MM.1S (cell line): ENCODE data around the gene ALG9.

ENCODE experiments used
- DNase-seq: peaks from one replicate; pipeline ENCODE4 v3.0.0-alpha.2; 2015
- H2AFZ ChIP-seq: fragments of 300-600 bp; sonication (generic); 2 replicates; pipeline ENCODE4 v1.6.0; 2016; ENCODE audit warnings: antibody characterized with exemption, low read length
- H3F3A ChIP-seq: fragments of 300-600 bp; sonication (generic); 2 replicates; pipeline ENCODE4 v1.6.1; 2016; ENCODE audit warnings: mild to moderate bottlenecking, antibody characterized with exemption, low read length, moderate library complexity, mixed read lengths; ENCODE audit not compliant: insufficient read depth
- H3K27ac ChIP-seq: fragments of 300-600 bp; sonication (generic); 2 replicates; pipeline ENCODE4 v1.5.1; 2016; ENCODE audit warnings: mild to moderate bottlenecking, low read length
- H3K27me3 ChIP-seq: fragments of 300-600 bp; sonication (generic); replicated peaks from 2 replicates; pipeline ENCODE4 v1.6.0; 2016; ENCODE audit warnings: low read length; ENCODE audit not compliant: insufficient read depth
- H3K36me3 ChIP-seq: fragments of 300-600 bp; sonication (generic); replicated peaks from 2 replicates; pipeline ENCODE4 v1.6.1; 2016; ENCODE audit warnings: mild to moderate bottlenecking, low read length, mixed read lengths; ENCODE audit not compliant: insufficient read depth
- H3K4me1 ChIP-seq: fragments of 300-600 bp; sonication (generic); 2 replicates; pipeline ENCODE4 v1.6.1; 2016; ENCODE audit warnings: low read length, mixed read lengths
- H3K4me2 ChIP-seq: fragments of 300-600 bp; sonication (generic); 2 replicates; pipeline ENCODE4 v1.6.0; 2016; ENCODE audit warnings: low read depth, low read length
- H3K4me3 ChIP-seq: fragments of 300-600 bp; sonication (generic); 2 replicates; pipeline ENCODE4 v1.5.1; 2016; ENCODE audit warnings: low read length, mixed read lengths
- H3K79me2 ChIP-seq: fragments of 300-600 bp; sonication (generic); 2 replicates; pipeline ENCODE4 v1.6.1; 2016; ENCODE audit warnings: mixed run types, low read length, mixed read lengths
- H3K9ac ChIP-seq: fragments of 300-600 bp; sonication (generic); 2 replicates; pipeline ENCODE4 v1.6.1; 2016; ENCODE audit warnings: low read length, mixed read lengths
- H3K9me2 ChIP-seq: fragments of 300-600 bp; sonication (generic); replicated peaks from 2 replicates; pipeline ENCODE4 v1.6.1; 2016; ENCODE audit warnings: mild to moderate bottlenecking, low read length, mixed read lengths; ENCODE audit not compliant: insufficient read depth
- H3K9me3 ChIP-seq: fragments of 300-600 bp; sonication (generic); replicated peaks from 2 replicates; pipeline ENCODE4 v1.6.1; 2016; ENCODE audit warnings: mild to moderate bottlenecking, low read length, mixed read lengths; ENCODE audit not compliant: insufficient read depth
- H4K20me1 ChIP-seq: fragments of 300-600 bp; sonication (generic); 2 replicates; pipeline ENCODE4 v1.6.1; 2016; ENCODE audit warnings: mild to moderate bottlenecking, low read length, moderate library complexity, mixed read lengths; ENCODE audit not compliant: insufficient read depth
- EZH2 ChIP-seq: fragments of 300-600 bp; sonication (generic); optimal IDR thresholded peaks from 2 replicates; pipeline ENCODE3; 2017; ENCODE audit warnings: low read depth, mild to moderate bottlenecking, antibody characterized with exemption, low read length, mixed read lengths
- EZH2phosphoT487 ChIP-seq: fragments of 300-600 bp; sonication (generic); IDR thresholded peaks from 2 replicates; pipeline ENCODE4 v1.6.1; 2018; ENCODE audit warnings: antibody characterized with exemption, low read length
- TF ChIP-seq, protein P1 (sequence below): fragments of 300-600 bp; sonication (generic); IDR thresholded peaks from 2 replicates; pipeline ENCODE4 v1.5.1; 2016; ENCODE audit warnings: antibody characterized with exemption, low read length, mixed read lengths

The ALG9 gene

DNA sequence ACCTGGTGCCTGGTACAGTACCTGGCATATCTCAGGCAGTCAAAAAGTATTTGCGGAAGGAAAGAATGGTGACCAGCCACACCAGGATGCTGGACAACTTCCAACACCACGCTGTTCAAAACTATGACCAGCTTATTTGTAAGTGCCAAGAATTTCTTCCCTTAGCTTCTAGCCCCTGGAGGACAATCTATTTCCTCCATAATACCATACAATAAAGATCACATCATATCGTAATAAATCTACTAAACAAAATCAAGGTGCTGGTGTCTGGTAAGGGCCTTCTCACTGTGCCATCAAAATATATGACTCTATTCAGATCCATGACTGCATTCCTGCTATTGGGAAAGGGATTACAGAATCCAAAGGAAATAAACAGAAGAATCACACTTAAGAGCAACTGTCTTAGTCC is 51.5 kb downstream of the ALG9 start:
- Histone ChIP-seq H3F3A (no peaks in the 10 kb centered on the region), H3K9me3 (no peaks in the 10 kb centered on the region), H3K4me3 (no peak overlapping the region), H2AFZ (no peak overlapping the region), H3K4me1 (no peaks in the 10 kb centered on the region), H3K9ac (no peak overlapping the region), H3K79me2 (no peaks in the 10 kb centered on the region), H3K4me2 (no peak overlapping the region), H3K27me3 (no peaks in the 10 kb centered on the region), H3K36me3 (no peaks in the 10 kb centered on the region), H3K9me2 (no peaks in the 10 kb centered on the region), H3K27ac (no peak overlapping the region), H4K20me1 (no peaks in the 10 kb centered on the region; the same call in 1 of the 2 replicates)
- no peak for DNase-seq
- TF ChIP-seq EZH2 (no peak), EZH2phosphoT487 (no peak)
- TF ChIP-seq, protein P1, sequence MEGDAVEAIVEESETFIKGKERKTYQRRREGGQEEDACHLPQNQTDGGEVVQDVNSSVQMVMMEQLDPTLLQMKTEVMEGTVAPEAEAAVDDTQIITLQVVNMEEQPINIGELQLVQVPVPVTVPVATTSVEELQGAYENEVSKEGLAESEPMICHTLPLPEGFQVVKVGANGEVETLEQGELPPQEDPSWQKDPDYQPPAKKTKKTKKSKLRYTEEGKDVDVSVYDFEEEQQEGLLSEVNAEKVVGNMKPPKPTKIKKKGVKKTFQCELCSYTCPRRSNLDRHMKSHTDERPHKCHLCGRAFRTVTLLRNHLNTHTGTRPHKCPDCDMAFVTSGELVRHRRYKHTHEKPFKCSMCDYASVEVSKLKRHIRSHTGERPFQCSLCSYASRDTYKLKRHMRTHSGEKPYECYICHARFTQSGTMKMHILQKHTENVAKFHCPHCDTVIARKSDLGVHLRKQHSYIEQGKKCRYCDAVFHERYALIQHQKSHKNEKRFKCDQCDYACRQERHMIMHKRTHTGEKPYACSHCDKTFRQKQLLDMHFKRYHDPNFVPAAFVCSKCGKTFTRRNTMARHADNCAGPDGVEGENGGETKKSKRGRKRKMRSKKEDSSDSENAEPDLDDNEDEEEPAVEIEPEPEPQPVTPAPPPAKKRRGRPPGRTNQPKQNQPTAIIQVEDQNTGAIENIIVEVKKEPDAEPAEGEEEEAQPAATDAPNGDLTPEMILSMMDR = no peak

DNA sequence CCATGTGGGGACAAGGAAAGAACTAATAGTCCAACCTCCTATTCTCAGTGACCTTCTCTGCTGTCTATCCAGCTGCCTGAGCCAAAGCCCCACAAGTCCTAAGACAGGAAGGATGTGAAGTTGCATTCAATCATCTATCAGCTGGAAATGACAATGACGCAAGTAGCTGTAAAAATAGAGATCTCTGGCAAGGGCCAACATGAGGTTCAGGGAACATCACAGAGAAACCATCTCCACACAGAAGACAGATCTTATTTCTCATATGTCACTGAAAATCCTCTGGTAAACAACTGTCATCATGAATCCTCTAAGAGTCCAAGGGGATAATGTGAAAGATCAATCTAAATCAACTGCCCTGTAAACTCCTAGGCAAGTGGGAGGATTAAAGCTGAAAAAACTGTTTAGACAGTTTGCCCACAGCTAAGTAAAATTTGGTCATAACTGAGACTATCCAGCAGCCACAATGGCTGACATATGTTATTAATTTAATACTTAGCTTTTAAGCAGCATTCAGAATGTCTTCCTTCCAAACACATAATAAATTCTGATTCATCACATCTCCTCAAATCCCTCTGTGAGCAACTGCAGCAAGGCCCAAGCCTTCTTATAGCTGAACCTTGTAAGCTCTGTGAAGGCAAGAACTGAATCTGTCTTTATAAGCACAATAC is 52.1 kb downstream of the ALG9 start:
- no peak overlapping the region for H3K9ac ChIP-seq
- H3K9me3 ChIP-seq = no peaks in the 10 kb centered on the region
- no peak for DNase-seq
- H3K36me3 ChIP-seq = no peaks in the 10 kb centered on the region
- no peak overlapping the region for H3K4me3 ChIP-seq
- no peaks in the 10 kb centered on the region for H3K4me1 ChIP-seq
- TF ChIP-seq EZH2 = no peak
- TF ChIP-seq, protein P1 = no peak
- no peak for TF ChIP-seq EZH2phosphoT487
- H2AFZ ChIP-seq = no peak overlapping the region
- H3K27ac ChIP-seq = no peak overlapping the region
- no peaks in the 10 kb centered on the region for H3K27me3 ChIP-seq
- no peaks in the 10 kb centered on the region for H3K9me2 ChIP-seq
- no peaks in the 10 kb centered on the region for H3K79me2 ChIP-seq
- no peaks in the 10 kb centered on the region for H3F3A ChIP-seq
- H3K4me2 ChIP-seq = no peak overlapping the region
- no peaks in the 10 kb centered on the region; the same call in 1 of the 2 replicates for H4K20me1 ChIP-seq

DNA sequence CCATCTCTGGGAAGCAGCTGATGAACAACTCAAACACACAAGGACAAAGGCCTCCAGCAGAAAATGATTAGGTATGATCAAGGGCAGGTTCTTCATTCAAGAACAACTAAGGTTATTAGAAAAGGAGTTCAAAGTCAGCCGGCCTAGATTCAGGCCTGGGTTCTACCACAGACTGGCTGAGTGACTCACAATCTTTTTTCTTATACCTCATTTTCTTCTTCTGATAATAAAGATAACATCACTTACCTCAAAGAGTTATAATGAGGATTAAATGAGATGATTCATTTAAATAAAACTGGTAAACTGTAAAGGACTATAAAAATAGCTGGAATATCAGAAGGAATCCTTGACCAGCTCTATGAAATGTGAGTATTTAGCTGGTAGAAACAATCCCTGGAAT is 55.9 kb downstream of the ALG9 start:
- Histone ChIP-seq H3K27ac (no peak overlapping the region), H3K27me3 (no peaks in the 10 kb centered on the region)

More for the DNA sequence above, 55.9 kb downstream of the ALG9 start:
- H3K4me1 ChIP-seq = no peaks in the 10 kb centered on the region
- H3K9me3 ChIP-seq = no peaks in the 10 kb centered on the region
- H3K9me2 ChIP-seq = no peaks in the 10 kb centered on the region
- DNase-seq = no peak
- no peaks in the 10 kb centered on the region; the same call in 1 of the 2 replicates for H4K20me1 ChIP-seq
- H3K9ac ChIP-seq = no peak overlapping the region
- no peak overlapping the region for H3K4me3 ChIP-seq
- no peak overlapping the region for H3K4me2 ChIP-seq
- no peaks in the 10 kb centered on the region for H3K79me2 ChIP-seq
- TF ChIP-seq EZH2 (no peak), EZH2phosphoT487 (no peak)
- TF ChIP-seq, protein P1 = no peak
- H3K36me3 ChIP-seq = no peaks in the 10 kb centered on the region
- H3F3A ChIP-seq = no peaks in the 10 kb centered on the region
- no peak overlapping the region for H2AFZ ChIP-seq
